Stimulated activated CD8-positive, alpha-beta memory T cell treated with anti-CD3 and anti-CD28 coated beads, Interleukin-4, amount 100 ng/mL, for 4 hours (primary cell): ENCODE results near the gene CHST15.

Source experiments
- DNase-seq, 2 donors: peaks; one replicate each; pipeline ENCODE4 v3.0.0-alpha.2; 2020; ENCODE audit warnings: low read depth in 2 of 2, low spot score in 1 of 2

CHST15 gene

DNA sequence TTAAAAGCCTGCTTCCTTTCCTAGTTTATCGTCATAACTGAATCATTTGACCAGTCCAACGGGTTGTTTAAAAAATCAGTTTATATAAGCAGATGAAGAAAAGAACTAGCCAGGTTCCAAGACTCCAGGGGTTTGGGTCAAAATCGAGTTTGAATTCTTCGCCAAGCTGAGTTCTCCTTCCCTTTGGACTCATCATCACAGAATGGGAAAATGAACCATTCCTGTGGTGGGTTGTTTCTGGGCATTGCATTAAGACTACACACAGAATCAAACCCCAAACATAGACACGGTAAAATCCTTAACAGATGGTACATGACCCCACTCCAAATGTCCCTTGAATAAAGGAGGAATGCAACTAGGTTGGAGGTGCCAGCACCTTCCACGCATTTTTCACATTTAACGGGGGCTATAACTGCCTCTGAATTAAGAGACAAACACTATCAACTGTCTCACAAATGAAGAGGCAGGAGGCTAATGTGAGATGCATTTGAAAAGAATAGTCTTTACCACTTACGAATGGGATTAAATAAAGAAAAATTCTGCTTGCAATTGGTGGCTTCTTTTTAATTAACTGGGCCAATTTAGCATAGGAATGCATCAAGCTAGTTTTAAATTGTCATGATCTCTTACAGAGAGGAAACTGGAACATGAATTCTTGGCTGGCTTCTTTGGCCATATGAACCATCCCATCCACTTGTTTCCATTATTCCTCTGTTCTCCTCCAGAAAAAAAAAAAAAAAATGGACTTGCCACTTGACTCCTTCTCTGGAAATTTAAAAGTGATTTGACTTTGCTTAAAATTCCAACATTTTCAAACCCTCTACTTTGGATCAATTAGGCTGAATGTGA lies 61.1 kb downstream of the CHST15 start:
- no peak for DNase-seq

DNA sequence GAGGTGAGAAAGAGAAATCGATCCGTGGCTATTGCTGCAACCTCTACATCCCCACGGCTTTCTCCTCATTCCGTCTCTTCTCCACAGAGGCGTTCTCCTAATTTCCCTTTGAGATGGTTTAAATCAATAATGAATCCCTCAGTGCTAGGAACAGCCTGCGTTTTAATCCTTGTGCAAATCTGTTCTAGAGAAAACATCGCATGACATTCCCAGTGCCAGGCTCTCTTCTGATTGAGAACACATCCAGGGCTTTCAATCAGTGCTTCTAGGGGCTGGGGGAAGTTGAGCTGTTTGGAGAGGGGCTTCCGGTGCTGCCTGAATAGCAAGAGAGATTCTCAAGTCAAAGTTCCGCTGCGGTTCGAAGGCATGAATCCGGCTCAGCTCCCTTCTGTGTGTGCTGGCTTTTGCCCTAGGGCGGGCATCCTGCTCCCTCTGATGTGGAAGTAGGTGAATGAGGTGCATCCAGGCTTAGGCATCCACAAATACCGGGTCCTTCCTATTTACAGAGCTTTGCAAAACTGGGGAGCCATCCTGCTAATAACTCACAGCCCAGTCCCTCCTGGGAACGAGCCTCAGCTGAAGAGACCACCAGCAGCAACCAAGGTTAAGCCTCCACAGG lies 62.8 kb downstream of the CHST15 start:
- DNase-seq: no peak

DNA sequence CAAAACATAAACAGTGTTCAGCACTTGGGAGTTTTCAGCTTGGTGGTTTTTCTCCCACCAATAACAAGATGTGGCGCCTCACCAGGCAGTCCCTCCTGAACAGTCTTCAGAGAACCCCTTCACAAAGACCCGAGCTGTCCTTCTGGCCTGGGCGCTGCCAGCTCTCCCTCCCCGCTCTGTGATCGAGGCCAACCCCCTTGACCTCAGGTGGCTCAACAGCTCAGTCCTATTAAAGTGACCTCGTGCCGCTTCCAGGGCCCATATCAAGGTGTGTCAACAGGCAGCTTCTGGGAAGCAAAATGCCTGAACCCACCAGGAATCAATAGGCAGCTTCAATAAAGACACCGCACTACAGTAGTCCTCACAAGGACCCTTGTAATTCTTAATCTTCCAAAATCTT lies 63.3 kb downstream of the CHST15 start:
- no peak for DNase-seq

DNA sequence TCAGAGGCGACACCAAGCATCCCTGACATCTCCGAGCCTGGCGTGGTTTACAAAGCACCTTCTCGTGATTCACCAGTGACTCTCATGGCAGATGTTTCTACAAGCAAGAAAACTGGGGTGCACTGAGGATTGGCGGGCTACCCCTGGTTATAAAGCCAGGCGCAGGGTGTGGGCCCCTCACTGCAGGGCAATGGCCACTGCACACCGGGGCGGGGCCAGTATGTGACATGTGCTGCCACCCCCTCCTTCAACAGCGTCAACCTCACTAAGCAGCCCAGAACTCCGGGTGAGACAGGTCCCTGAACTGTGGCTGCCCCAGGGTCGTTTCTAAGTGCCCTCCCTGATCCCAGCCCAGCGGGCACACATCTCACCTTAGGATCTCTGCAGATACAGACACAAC lies 63.8 kb downstream of the CHST15 start:
- no peak for DNase-seq

DNA sequence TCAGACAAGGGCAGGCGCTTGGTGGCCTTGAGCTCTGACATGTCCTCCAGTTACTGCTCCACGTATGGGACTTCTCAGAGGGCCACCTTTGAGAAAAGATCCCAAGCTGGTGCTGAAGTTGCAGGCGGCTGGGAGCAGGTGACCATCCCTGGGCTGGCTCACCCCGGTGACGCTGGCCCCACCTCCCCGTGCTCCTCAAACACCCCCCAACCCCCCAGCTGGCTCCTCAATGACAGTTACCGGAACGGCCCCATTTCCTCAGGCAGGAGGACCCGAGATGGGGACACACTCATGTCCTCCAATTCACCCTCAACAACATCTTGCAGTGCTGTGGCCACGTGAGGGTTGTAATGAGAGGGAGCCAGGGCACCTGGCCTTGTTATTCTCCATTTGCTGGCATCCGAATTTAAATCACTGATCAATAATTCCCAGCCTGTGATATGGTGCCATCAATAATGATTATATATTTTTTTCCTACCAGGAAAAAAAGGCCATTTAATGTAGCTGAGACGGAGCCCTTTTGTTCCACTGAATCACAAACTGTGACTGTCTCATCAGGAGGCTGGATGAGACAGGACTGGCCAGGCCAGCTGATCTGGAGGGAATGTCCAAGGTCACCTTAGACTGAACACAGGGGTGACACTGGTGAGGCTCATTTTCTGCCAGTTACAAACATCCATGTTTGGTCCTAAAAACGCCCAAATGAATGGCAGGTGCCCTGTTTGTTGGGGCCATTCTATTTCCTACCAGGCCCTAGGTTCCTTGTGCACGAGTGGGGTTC lies 64.5 kb downstream of the CHST15 start:
- no peak for DNase-seq

DNA sequence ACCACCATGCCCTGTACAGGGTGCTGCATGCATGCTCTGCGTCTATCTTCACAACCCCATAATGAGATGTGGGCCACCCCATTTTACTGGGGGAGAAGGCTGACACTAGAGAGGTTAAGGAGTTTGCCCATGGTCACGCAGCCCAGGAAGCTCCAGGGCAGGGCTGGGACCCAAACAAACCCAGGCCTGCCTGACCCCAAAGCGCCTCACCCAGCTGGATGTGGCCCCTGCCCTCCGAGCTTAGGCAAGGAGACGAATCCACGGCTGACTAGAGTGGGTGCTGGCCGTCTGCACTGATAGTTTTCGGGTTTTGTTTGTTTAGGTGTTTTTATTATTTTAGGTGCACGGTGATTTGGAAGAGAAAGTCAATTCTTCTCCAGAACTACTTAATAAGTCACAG lies 65.7 kb downstream of the CHST15 start:
- no peak for DNase-seq

DNA sequence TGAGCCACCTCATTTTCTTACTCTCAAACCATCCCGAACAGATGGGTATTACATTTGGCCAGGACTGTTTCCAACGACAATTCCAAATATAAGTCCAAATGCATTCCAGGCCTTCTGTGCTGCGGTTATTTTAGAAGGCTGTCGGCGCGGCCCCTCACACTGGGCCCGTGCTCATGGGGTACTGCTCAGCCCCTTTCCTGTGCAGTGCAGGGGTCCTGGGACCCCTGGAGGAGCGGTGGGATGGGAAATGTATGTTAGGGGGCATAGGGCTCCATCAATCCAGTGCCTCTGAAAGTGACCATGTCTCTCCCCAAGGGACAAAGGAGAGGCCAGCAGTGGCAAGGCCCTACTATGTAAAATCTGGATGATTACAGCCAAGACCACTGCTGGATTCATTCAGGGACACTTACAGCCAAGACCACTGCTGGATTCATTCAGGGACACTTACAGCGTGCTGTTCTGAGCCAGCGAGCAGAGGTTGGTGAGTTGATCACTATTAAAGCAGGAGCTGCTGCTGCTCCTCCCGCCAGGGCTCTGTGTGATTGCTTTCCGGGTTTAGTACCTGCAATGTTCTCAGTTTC lies 66.3 kb downstream of the CHST15 start:
- no peak for DNase-seq

GRCh38 chr10:124026589-124026939 lies 66.8 kb downstream of the CHST15 start:
- no peak for DNase-seq

DNA sequence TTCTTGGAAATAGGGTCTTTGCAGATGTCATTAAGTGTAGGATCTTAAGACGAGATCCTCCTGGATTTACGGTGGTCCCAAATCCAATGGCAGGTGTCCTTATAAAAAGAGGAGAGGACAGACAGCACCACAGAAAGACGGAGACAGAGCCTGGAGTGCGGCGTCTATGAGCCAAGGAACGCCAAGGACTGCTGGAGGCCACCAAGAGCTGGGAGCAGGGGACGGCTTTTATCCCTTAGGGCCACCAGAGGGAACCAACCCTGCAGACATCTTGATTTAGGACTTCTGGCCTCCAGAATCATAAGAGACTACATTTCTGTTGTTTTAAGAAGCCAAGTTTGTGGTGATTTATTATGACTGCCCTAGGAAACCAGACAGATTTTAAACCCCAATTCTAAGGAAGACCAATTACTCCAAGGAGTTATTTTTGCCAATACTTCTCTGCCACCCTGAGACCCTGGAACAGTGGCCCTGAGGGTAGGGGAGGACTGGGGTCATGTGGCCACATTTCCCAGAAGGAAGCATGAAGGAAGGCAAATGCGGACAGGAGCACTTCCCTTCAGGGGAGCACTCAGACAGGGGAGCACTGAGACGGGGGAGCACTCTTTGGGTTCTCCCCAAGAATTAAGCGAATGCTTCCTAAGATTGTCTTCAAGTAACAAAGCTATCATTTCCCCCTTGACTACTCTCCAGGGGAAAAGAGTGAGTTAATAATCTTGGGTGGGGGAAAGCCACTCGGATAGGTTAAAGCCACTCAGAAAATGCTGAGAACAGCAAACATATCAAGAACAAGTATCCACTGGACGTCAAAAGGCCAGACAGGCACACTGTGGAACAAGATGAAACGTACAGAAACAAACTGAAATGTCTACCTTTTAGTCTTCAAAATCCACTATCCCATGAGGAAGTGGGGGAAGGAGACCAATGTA lies 67.5 kb downstream of the CHST15 start:
- DNase-seq: no peak

DNA sequence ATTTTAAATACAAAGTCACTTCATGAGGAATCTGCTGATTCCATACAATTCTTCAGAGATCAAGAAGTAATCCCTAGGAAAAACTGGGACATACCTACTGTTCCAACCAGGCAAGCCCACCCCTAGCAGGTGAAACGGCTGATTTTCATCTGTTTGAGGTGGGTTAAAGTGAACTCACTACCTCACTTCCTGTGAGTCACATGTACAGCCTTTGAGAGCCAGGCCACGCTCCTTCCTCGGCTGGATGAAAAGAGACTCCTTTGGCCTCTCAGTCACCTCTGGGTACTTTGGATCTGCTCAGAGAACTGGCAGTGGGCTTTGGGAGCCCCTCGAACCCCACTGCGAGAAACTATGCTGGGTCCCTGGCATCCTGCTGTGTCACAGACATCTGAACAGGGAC lies 68.2 kb downstream of the CHST15 start:
- no peak for DNase-seq

GRCh38 chr10:124022066-124022465 lies 71.3 kb downstream of the CHST15 start:
- DNase-seq: no peak

- DNase-seq: no peak
Measured at GRCh38 chr10:124020981-124021815, 72.2 kb downstream of the CHST15 start.

- DNase-seq: no peak
Measured at GRCh38 chr10:124019886-124020797, 73.3 kb downstream of the CHST15 start.

DNA sequence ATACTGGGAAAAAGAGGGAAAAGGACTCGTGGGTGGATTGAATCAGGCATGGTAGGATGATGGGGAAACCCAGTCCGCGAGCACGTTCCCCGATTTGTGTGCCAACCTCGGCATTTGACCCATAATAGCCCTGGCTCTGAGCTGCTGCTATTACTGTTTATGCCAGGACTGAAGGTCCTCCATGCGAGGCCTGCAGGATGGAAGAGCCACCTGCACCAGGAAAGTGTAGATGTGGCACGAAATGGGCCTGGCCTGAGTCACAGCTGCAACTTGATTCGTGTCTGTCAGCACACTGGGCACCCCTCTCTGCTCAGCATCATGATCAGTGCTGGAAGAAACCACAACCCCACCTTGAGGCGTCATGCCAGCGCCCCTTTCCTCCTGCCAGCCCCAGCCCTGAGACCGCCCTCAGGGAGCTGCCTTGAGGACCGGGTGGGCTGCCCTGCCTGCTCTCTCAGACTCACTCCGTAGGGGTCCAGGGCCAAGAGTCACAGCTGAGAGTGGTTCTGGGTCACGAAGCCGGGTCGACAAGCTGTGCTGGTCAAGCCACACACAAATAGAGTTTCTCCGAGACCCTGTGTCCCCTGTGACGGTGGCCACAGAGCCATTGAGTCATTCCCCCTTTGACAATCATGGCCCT lies 74.4 kb downstream of the CHST15 start:
- no peak for DNase-seq

DNA sequence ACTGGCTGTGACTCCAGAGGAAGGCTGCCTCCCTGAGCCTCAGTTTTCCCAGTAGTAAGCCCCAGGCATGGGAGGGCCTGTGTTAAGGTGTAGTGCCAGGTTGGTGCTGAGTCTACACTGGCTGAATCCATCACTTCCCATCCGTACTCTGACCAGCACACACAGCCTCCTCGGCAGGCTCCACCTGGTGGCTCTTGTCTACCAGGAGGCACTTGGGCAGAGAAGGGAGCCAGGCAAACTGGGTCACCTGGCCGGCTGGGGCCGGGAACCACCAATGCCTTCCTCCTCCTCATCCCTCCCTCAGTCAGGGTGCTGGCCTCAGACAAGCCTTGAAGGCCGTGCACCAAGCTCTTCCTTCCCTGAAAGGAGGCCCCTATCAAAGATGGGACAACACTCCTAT lies 75.7 kb downstream of the CHST15 start:
- no peak for DNase-seq

DNA sequence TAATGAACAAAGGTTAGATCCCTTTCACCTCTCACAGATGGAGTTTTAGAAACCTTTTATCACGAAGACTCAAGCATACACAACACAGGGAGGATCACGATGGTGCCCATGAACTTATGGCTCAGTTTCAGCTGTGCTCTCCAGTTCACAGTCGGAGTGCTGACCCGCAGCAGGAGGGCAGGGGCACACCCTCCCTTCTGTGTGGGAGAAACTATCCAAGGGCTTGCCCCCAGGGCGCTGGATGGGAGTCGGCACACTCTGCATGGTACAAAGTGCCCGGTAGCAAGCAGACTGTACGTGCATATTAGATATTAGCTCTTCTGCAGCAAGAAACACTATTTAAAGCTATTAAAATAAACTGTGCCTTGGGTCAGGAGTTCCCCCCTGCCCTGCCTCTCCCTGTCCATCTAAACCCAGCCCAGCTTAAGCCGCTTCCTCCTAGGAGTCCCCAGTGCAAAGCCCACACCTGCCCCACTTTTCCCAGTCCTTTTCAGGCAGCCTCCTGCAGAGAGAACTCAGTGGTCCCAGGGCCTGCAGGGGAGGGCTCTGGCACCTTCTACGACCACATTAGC lies 76.5 kb downstream of the CHST15 start:
- no peak for DNase-seq

- DNase-seq: no peak
Measured at GRCh38 chr10:124015991-124016390, 77.4 kb downstream of the CHST15 start.
